Ovary (tissue), 9 donors: Measurements from ENCODE around the gene DEPDC5. TPM values are rescaled to one million over a fixed set of nuclear protein-coding genes. Genes with fewer than 3 reads are reported as not detected.
"Not testable (repeated sequence)": the region's sequence is repeated elsewhere in the genome, so short reads cannot be mapped to it uniquely, and the experiment has no call there.

Source experiments
- DNase-seq, 5 donors: peaks; one replicate each; pipeline ENCODE4 v3.0.0-alpha.2; 2019 to 2020
- H3K27ac ChIP-seq, 2 donors: fragments of 200-600 bp; one replicate each; pipeline versions ENCODE4 v1.5.1 to v1.8.0; 2019 to 2022
- H3K27me3 ChIP-seq: fragments of 200-600 bp; one replicate; pipeline ENCODE4 v1.8.0; 2022
- H3K36me3 ChIP-seq: fragments of 200-600 bp; sonication (generic); one replicate; pipeline ENCODE4 v1.5.1; 2019
- H3K4me1 ChIP-seq: one replicate; pipeline ENCODE4 v1.8.1; 2013; ENCODE audit warnings: mild to moderate bottlenecking, moderate library complexity; ENCODE audit not compliant: insufficient read depth
- H3K4me3 ChIP-seq: fragments of 200-600 bp; sonication (generic); one replicate; pipeline ENCODE4 v1.5.1; 2017
- H3K9me3 ChIP-seq, 2 donors: fragments of 200-600 bp in 1 of 2; sonication (generic) in 1 of 2; one replicate each; pipeline versions ENCODE4 v1.5.1 to v1.8.1; 2013 to 2019; ENCODE audit warnings: mild to moderate bottlenecking in 1 of 2, moderate library complexity in 1 of 2
- EP300 ChIP-seq: sonication (generic); formaldehyde crosslinking; IDR thresholded peaks from one replicate; pipeline ENCODE4 v1.6.1; 2017; ENCODE audit warnings: antibody characterized with exemption
- POLR2A ChIP-seq: fragments of 450-650 bp; IDR thresholded peaks from one replicate; pipeline ENCODE4 v1.6.1; 2017; ENCODE audit warnings: antibody characterized with exemption, mild to moderate bottlenecking, moderate library complexity
- WGBS, 3 donors: extraction: QIAGEN DNeasy Blood & Tissue Kit in 1 of 3; methylation state at CpG; one replicate each; pipeline versions ENCODE4 v1.1.5 to v1.1.7; 2013 to 2017; 5-methylcytosine and 5-hydroxymethylcytosine counted together
- intact Hi-C, 4 donors: fragments of 100-400 bp; cut with DNase I; formaldehyde crosslinking; loops; one replicate each; pipeline versions ENCODE4 v1.11.0 to v1.15.1; 2022 to 2023
- polyA plus RNA-seq, 2 donors: library from polyadenylated mRNA; stranded (reverse); fragments of 200-250 nt in 1 of 2; fragments of 350-450 nt in 1 of 2; fragmentation: Illumina TruSeq in 1 of 2; extraction: RNeasy Lipid Tissue Mini Kit (QIAGEN cat#74804) in 1 of 2; gene quantifications; one replicate each; pipeline ENCODE4 v1.2.3, GENCODE V29; 2013 to 2014
- total RNA-seq, 7 donors: library from RNA; depleted of rRNA in 2 of 7; stranded (reverse); fragments of >200 nt in 2 of 7; fragmentation: NEBNext Ultra II Directional in 3 of 7; extraction: Animal tissue kit (Norgen Biotek cat#: 25700) in 3 of 7; gene quantifications; one replicate each; pipeline versions ENCODE4 v1.1.0 to v1.2.4, GENCODE V29; 2016 to 2023
- TF ChIP-seq, protein P1 (sequence below), 3 donors: fragments of 450-650 bp in 2 of 3; fragments of 200-600 bp in 1 of 3; IDR thresholded peaks; one replicate each; pipeline versions ENCODE4 v1.5.1 to v1.8.0; 2016 to 2022; ENCODE audit warnings: antibody characterized with exemption in 3 of 3, mild to moderate bottlenecking in 1 of 3
- donor health status: DM: no; HTN: no; CAD: no; lungs with moderate emphysema.
- donor health status: DM: no; HTN: no; CAD: no.
- donor health status: Bipolar disorder and iron deficiency.
- donor health status: DM: yes; HTN: yes; CAD: no.
- donor health status: DM: no; HTN: no; CAD: no.
- donor health status: DM: yes; HTN: yes; CAD: no.

Gene DEPDC5
- total and polyA plus RNA-seq, 9 donors = 12.1 to 73.3 (median 32.8) TPM

- intact Hi-C loops = loop anchor here in 2 of 4 donors (10.0 kb wide), 1 partner anchor 192 kb away; the partner anchor contains the start of gene YWHAH (in 2 of the 2)
- H3K27ac ChIP-seq = peak overlapping the region; percentile 63 to 97
- no peaks in the 10 kb centered on the region for H3K36me3 ChIP-seq
- TF ChIP-seq EP300 (no peak), POLR2A (no peak)
- TF ChIP-seq, protein P1, sequence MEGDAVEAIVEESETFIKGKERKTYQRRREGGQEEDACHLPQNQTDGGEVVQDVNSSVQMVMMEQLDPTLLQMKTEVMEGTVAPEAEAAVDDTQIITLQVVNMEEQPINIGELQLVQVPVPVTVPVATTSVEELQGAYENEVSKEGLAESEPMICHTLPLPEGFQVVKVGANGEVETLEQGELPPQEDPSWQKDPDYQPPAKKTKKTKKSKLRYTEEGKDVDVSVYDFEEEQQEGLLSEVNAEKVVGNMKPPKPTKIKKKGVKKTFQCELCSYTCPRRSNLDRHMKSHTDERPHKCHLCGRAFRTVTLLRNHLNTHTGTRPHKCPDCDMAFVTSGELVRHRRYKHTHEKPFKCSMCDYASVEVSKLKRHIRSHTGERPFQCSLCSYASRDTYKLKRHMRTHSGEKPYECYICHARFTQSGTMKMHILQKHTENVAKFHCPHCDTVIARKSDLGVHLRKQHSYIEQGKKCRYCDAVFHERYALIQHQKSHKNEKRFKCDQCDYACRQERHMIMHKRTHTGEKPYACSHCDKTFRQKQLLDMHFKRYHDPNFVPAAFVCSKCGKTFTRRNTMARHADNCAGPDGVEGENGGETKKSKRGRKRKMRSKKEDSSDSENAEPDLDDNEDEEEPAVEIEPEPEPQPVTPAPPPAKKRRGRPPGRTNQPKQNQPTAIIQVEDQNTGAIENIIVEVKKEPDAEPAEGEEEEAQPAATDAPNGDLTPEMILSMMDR (IDR thresholded peaks at IDR 0.05) = no peak
- peaks cover 9% of the 10 kb centered on the region for H3K4me1 ChIP-seq
- H3K9me3 ChIP-seq = no peaks in the 10 kb centered on the region
- DNase-seq = peak; percentile 39 to 70 (median 62)
- peak overlapping the region; percentile 82 for H3K4me3 ChIP-seq
- 1 to 3% (median 1%) methylated on average over 20 of the region's 20 CpGs for WGBS, 3 donors
- H3K27me3 ChIP-seq = no peaks in the 10 kb centered on the region
These were observed 700 bp upstream of the DEPDC5 start for GRCh38 chr22:31753005-31753633.

GRCh38 chr22:31754813-31755212 lies 994 bp downstream of the DEPDC5 start:
- Histone ChIP-seq H3K36me3 (no peaks in the 10 kb centered on the region), H3K4me3 (peak overlapping the region; percentile 82), H3K4me1 (peaks cover 6% of the 10 kb centered on the region), H3K27me3 (no peaks in the 10 kb centered on the region), H3K27ac (peak overlapping the region in 1 of 2 donors; percentile 97), H3K9me3 (no peaks in the 10 kb centered on the region)
- WGBS, 3 donors = 9 to 11% (median 9%) methylated on average over 6 of the region's 6 CpGs
- no peak for DNase-seq
- no peak for TF ChIP-seq POLR2A
- TF ChIP-seq EP300 = no peak
- TF ChIP-seq, protein P1 (IDR thresholded peaks at IDR 0.05) = no peak
- intact Hi-C loops = loop anchor here in 2 of 4 donors (10.0 kb wide), 1 partner anchor 190 kb away; the partner anchor contains the start of gene YWHAH (in 2 of the 2)

GRCh38 chr22:31757265-31757664 lies 3.4 kb downstream of the DEPDC5 start:
- no peaks in the 10 kb centered on the region for H3K36me3 ChIP-seq
- no peak for TF ChIP-seq EP300
- TF ChIP-seq, protein P1 (IDR thresholded peaks at IDR 0.05) = no peak
- TF ChIP-seq POLR2A = no peak
- no peak overlapping the region for H3K4me3 ChIP-seq
- peaks cover 6% of the 10 kb centered on the region for H3K4me1 ChIP-seq
- no peak for DNase-seq
- no peaks in the 10 kb centered on the region for H3K27me3 ChIP-seq
- no peak overlapping the region for H3K27ac ChIP-seq
- WGBS, 3 donors = 39 to 66% (median 53%) methylated on average over 1 of the region's 1 CpG
- H3K9me3 ChIP-seq = no peaks in the 10 kb centered on the region
- intact Hi-C loops = loop anchor here in 2 of 4 donors (10.0 kb wide), 1 partner anchor 188 kb away; the partner anchor contains the start of gene YWHAH (in 2 of the 2)

DNA sequence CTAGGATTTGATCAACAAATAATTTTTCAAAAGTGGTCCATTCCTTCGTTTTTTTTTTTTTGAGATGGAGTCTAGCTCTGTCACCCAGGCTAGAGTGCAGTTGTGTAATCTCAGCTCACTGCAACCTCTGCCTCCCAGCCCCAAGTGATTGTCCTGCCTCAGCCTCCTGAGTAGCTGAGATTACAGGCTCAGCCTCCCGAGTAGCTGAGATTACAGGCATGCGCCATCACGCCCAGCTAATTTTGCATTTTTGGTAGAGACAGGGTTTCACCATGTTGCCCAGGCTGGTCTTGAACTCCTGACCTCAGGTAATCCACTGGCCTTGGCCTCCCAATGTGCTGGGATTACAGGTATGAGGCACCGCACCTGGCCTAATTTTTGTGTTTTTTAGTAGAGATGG lies 5.0 kb downstream of the DEPDC5 start:
- not testable (repeated sequence) for H3K36me3 ChIP-seq, H3K9me3 ChIP-seq, H3K27me3 ChIP-seq, H3K4me1 ChIP-seq, H3K4me3 ChIP-seq, DNase-seq, H3K27ac ChIP-seq
- 88 to 92% (median 90%) methylated on average over 5 of the region's 5 CpGs for WGBS, 3 donors
- intact Hi-C loops = loop anchor here in 2 of 4 donors (10.0 kb wide), 1 partner anchor 186 kb away; the partner anchor contains the start of gene YWHAH (in 2 of the 2)

GRCh38 chr22:31764785-31765184 lies 11.0 kb downstream of the DEPDC5 start:
- no peak overlapping the region for H3K27ac ChIP-seq
- DNase-seq = no peak
- no peaks in the 10 kb centered on the region for H3K9me3 ChIP-seq
- TF ChIP-seq, protein P1 (IDR thresholded peaks at IDR 0.05) = no peak
- TF ChIP-seq EP300 (no peak), POLR2A (no peak)
- intact Hi-C loops = no loop called here
- H3K36me3 ChIP-seq = no peaks in the 10 kb centered on the region
- H3K27me3 ChIP-seq = no peaks in the 10 kb centered on the region
- 84 to 90% (median 89%) methylated on average over 3 of the region's 3 CpGs for WGBS, 3 donors
- no peaks in the 10 kb centered on the region for H3K4me1 ChIP-seq
- no peak overlapping the region for H3K4me3 ChIP-seq
